Vagina (tissue), 2 donors: ENCODE results near the gene HS3ST3B1.

ENCODE experiments used
- CTCF ChIP-seq, 3 experiments: fragments of 450-650 bp in 2 of 3; fragments of 200-600 bp in 1 of 3; sonication (generic) in 1 of 3; IDR thresholded peaks; one replicate each; pipeline ENCODE4 v1.5.1; 2017 to 2019; ENCODE audit warnings: antibody characterized with exemption in 3 of 3, mild to moderate bottlenecking in 2 of 3, moderate library complexity in 2 of 3
- POLR2A ChIP-seq, 2 donors: fragments of 450-650 bp; IDR thresholded peaks; one replicate each; pipeline ENCODE4 v1.6.1; 2017; ENCODE audit warnings: antibody characterized with exemption in 2 of 2, mild to moderate bottlenecking in 2 of 2, moderate library complexity in 2 of 2
- POLR2AphosphoS5 ChIP-seq, 2 donors: sonication (generic); formaldehyde crosslinking; IDR thresholded peaks; one replicate each; pipeline ENCODE4 v1.9.0; 2017; ENCODE audit warnings: antibody characterized with exemption in 2 of 2, mild to moderate bottlenecking in 2 of 2, low read depth in 1 of 2; ENCODE audit not compliant: insufficient read depth in 1 of 2

GRCh38 chr17:14373614-14374259 lies 72.9 kb downstream of the HS3ST3B1 start:
- no peak for TF ChIP-seq CTCF (IDR thresholded peaks at IDR 0.05)
- TF ChIP-seq POLR2A (IDR thresholded peaks at IDR 0.05), result no peak
- no peak for TF ChIP-seq POLR2AphosphoS5 (IDR thresholded peaks at IDR 0.05; ENCODE audit: insufficient read depth in 1 of 2, low read depth in 1 of 2)
